ENCODE data around the gene MPND.
"Not testable (repeated sequence)": the region's sequence is repeated elsewhere in the genome, so short reads cannot be mapped to it uniquely, and the experiment has no call there.

Gene MPND

DNA sequence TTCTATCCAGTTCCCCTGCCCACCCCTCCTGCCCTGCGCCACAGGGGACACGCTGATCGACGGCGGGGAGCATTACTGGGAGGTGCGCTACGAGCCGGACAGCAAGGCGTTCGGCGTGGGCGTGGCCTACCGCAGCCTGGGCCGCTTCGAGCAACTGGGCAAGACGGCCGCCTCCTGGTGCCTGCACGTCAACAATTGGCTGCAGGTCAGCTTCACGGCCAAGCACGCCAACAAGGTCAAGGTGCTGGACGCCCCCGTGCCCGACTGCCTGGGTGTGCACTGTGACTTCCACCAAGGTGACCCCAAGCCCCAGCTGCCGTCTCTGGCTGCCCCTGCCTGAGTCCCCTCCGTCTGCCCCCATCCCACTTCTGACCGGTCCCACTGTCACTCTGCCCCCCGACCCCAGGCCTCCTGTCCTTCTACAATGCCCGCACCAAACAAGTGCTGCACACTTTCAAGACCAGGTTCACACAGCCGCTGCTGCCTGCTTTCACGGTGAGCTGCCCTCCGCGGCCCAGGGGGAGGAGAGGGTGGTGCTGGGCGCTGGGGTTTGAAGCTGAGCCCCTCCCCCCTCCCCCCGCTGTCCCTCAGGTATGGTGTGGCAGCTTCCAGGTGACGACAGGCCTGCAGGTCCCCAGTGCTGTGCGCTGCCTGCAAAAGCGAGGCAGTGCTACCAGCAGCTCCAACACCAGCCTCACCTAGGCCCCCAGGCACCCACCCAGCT is 20.3 kb upstream of the MPND start:
- no peak for DNase-seq

DNA sequence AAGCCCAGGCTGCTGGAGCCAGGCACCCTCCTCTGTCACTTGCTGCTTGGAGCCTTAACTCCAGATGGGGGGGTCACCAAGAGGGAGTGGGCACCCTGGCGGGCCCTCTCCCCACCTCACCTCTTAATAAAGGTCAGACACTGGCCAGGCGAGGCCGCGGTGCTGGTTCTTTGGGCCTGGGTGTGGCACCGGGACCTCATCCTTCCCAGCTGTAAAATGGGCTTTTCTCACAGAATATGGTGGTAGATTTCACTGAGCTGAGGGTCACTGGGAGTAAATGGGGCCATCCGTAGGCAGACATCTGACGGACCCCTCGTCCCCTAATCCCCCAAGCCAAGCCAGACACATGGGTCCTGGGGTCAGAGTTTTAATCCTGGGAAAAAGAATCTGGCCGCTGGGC is 19.7 kb upstream of the MPND start:
- DNase-seq = no peak

DNA sequence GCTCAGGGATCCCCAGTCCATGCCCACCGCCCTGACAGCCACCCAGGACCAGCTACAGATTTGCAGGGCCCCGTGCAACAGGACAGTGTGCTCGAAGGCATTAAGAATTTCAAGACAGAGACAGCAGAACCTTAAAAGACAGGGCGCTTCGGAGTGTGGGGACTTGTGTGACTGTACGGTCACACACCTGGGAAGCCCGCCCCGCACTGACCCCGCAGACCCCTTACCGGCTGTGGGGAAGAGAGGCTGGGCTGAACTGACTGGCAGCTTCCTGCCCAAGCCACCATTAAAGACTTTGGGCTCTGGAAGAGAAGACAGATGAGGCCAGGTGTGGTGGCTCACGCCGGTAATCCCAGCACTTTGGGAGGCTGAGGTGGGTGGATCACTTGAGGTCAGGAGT is 19.1 kb upstream of the MPND start:
- DNase-seq = no peak

DNA sequence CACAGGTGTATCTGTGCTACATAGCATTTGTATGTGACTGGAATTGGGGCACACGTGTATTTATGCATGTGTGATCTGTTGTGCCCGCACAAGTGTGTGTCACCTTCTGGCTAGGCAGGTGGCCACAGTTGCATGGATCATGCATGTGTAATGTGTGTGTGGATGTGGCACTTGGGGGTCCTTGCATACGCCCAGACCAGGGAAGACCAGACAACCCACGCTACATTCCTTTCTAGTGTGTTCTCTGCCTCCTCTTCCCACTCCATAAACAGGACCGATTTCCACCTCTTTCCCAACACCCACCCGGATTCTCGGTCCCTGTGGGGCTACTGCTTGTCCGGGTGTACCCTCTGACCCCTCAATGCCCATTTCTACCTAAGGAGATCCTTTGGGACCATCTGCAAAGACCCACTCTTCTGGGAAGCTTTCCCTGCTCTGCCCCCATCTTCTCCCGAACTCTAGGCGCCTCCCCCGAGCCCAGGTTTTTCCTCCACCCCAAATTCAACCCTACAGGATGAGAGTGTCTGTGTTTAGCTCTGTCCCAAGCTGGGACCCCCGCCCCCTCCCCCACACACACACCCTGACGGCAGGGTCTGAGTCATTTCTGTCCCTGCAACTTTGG is 17.0 kb upstream of the MPND start:
- DNase-seq = no peak

DNA sequence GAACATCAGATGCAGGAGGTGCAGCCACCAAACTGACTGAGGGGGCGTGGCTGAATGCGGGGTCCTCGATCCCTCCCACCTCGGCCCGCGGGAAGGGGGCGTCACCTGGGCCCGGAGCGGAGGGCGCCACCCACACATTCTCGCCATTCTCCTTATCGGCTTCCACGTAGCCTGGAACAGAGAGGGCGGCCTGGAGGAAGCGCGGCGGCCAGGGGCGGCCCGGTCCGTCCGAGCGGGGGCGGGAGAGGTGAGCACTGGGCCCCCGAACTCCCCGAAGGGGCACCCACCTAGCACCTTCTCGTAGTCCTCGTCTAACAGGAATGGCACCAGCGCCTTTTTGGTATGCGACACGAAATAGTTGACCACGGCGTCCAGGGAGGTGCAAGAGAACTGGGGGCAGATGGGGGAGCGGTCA is 16.5 kb upstream of the MPND start:
- DNase-seq = peak; percentile 43

DNA sequence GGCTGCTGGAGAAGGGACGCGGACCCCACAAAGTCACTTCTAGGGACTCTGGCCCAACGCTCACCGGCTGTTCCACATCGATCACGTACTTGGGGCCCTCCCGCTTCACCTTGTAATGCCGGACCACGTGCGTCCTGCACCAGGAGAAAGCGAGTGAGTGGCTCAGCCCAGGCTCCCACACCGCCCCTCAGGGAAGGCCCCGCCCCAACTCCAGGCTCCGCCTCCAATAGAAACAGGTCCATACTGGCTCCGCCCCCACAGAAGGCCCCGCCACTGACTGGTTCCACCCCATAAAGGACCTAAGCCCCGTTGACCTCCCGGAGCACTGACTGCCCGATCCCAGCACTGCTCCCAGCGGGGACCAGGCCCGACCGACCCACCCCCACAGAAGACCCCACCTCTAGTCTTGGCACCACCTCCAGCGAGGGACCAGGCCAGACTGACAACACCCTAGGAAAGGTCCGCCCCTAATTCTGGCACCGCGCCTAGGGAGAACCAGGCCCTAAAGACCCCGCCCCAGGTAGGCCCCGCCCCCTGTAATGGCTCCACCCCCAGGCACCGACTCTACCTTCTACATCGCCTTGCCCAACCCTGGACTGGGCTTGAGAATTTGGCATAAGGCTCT is 16.0 kb upstream of the MPND start:
- peak; percentile 92 for DNase-seq

DNA sequence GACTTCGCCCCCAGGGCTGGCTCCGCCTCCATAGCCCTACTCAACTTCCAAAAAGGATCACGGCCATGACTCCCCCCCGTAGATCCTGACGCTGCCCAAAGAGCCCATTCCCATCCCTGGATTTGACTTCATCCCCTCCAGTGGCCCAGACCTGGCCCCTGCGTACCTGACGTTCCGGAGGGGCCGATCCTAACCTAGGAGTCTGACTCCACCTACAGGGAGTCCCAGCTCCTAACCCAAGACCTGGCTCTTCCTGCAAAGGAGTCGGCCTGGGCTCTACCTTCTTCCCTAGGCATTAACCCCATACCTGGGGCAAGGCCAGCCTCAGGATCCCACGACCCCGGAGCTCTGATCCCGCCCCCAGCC is 15.5 kb upstream of the MPND start:
- no peak for DNase-seq

DNA sequence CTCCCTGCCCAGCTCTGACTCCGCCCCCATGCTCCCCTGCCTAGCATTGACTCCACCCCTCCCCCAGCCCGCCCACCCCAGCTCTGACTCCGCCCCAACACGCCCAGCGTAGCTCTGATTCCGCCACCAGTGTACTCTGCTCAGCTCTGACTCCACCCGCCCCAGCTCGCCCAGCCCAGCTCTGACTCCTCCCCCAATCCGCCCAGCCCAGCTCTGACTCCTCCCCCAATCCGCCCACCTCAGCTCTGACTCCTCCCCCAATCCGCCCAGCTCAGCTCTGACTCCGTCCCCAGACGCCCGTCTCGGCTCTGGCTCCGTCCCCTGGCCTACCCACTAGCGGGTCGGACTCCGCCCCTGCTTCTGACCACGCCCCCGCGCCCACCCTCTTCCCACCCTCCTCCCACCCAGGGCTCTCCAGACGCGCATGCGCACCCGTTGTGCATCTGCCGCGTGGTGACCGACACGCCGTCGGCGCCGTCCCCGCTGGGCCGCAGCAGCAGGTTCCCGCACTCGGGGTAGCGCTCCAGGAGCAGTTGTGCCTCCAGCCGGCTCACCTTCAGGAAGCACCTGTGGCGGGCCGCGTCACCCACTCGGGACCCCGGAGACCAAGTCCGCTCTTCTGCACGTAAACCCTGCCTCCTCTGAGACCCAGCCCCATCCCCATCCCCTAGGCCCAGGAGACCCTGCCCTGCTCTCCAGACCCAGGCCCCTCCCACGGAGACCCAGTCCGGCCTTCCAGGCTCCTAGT is 14.9 kb upstream of the MPND start:
- DNase-seq = peak; percentile 92

DNA sequence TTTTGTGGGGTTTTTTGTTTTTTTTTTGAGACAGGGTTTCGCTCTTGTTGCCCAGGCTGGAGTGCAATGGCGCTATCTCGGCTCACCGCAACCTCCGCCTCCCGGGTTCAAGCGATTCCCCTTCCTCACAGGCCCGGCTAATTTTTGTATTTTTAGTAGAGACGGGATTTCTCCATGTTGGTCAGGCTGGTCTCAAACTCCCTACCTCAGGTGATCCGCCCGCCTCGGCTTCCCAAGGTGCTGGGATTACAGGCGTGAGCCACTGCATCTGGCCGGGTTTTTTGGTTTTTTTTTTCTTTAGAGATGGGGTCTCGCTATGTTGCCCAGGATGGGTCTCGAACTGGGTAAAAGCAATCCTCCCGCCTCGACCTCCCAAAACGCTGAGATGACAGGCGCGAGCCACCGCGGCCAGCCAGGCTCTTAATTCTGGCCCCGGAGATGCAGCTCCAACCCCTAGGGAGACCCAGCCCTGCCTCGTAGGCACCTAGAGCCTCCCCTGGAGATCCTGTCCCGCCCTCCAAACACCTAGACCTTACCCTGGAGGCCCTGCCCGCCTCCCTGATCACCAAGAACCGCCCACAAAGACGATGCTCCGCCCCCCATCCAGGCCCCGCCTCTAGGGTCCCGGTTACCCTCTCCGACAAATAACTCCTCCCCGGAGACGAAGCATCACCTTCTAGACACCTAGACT is 14.2 kb upstream of the MPND start:
- DNase-seq = peak; percentile 24

DNA sequence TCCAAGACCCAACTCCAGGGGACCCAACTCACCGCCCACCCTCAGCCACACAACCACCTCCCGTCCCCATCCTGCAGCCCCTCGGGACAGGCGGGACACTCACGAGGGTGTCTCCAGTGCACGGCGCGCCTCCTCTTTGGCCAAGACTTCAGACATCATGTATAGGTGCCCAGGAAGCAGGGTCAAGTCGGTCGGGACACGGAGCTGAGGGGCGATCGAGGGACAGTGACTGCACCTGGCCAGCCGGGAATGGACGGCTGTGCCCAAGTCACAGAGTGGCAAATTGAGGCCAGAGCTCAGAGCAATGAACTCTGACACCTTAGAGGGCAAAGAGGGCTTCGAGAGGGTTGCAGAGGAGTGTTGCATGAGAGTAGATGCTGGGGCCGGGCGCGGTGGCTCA is 13.5 kb upstream of the MPND start:
- no peak for DNase-seq

DNA sequence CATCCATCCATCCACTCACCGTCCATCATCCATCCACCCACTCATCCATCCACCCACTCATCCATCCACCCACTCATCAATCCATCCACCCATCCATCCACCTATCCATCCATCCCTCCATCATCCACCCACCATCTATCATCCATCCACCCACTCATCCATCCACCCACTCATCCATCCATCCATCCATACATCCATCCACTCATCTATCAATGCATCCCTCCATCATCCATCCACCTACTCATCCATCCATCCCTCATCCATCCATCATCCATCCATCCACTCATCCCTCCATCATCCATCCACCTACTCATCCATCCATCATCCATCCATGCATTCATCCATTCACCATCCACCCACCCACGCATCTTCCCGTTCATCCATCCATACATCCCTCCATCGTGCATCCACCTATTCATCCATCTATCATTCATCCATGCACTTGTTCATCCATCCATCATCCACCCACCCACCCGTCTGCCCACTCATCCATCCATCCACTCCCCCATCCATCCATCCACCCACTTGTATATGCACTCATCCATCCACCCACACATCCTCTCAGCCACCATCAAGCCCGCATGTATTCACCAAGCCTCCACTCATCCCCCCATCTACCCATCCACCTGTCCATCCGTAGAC is 8.3 kb upstream of the MPND start:
- DNase-seq = no peak

DNA sequence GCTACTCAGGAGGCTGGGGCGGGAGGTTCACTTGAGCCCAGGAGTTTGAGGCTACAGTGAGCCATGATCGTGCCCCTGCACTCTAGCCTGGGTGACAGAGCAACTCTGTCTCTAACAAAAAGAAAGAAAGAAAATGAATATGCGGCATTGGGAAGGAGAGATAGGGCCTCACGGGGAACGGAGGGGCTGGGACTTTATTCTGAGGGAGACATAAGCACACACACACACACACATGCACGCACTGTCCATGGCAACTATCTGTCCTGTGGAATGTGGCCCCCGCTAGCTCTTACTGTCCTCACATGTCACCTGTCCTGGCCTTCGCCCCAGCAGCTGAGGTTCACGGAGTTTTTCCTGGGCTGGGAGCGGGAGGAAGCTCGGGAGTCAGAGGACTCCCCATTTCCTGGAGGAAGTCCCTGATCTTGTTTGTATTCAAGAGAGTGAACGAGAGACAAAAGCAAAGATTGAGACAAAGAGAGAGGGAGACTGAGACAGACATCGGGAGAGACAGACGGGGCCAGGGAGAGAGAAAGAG is 5.4 kb upstream of the MPND start:
- DNase-seq = peak; percentile 54

DNA sequence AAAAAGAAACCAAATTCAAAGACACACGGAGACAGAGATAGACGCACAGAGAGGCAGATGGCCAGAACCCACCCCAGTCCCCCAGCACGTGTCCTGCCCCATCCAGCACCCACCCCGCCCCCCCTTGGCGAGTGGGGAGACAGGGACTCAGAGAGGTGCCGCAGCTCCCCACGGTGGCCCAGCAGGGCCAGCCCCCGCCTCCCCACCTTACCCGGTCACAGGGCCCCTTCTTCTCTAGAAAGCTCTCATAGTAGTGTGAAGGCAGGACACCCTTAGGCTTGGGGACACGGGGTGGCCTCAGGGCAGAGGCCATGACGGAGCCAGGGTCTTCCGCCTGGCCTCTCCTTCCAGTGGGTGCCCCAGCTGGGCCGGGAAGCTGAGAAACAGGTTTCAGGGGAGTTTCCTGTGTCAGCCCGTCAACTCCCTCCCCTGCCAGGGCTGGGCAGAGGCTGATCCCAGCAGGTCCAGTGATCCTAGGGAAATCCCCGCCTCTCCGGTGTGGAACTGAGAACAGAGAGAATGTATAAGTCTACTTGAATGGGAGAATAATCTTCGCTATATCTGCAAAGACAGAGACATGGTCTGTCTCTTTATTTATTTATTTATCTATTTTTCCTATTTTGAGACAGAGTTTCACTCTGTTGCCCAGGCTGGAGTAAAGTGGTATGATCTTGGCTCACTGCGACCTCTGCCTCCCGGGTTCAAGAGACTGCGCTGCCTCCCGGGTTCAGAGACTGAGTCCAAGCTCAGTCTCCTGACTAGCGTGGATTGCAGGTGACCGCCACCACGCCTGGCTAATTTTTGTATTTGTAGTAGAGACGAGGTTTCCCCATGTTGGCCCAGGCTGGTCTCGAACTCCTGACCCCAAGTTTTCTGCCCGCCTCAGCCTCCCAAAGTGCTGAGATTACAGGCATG is 4.7 kb upstream of the MPND start, which contains the start of gene STAP2:
Gene STAP2 (minus strand): TSS at position 387 of the 915 bp plus-strand sequence. CDS start 74 bp downstream, at position 313.
- DNase-seq = no peak

DNA sequence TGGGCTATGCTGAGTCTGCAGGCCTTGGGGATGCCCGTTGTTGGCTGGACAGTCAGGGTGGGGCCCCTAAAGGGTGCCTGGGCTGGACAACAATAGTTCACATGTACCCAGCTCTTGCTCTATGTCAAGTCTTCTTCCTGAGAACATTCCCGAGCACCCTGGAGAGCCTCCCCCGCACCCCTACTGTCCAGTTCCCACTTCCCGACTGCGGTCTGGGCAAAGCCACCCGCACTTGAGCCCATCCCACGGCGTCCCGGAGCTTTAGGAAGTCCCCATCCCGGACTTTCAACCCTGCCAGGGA is 1.1 kb upstream of the MPND start:
- no peak for DNase-seq

DNA sequence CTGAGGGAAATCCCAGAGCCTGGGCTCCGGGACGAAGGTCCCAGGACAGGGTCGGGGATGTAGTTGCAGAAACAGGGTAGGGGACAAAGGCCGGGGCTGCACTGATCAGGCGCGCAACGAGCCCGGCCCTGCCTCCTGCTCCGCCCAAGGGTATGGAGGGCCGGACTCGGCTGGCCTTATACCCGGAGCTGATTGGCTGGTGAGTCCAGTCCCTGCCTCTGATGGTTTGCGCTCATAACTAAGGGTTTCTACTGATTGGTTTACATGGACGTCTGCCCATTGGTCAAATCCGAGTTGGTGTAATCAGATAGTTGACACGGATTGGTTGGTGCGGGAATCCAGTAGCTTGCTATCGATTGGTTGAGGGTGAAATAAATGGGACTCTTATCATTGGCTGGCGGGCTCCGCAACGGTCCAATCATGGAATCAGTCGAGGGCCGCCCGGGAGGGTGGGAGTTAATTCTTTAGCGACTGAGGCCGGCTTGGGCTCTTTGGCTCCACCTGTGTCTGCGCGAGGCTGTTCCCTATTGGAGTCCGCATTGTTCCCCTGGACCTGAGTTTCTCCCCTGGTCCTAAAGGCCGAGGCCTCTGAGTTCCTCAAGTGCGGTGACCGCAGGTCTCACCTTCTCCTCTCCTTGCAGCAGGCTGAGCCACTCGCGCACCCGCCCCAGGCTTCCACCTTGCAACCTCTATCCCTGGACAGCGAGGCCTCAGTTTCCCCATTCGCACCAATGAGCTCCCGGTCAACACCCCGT is 570 bp upstream of the MPND start:
- DNase-seq = peak; percentile 100

DNA sequence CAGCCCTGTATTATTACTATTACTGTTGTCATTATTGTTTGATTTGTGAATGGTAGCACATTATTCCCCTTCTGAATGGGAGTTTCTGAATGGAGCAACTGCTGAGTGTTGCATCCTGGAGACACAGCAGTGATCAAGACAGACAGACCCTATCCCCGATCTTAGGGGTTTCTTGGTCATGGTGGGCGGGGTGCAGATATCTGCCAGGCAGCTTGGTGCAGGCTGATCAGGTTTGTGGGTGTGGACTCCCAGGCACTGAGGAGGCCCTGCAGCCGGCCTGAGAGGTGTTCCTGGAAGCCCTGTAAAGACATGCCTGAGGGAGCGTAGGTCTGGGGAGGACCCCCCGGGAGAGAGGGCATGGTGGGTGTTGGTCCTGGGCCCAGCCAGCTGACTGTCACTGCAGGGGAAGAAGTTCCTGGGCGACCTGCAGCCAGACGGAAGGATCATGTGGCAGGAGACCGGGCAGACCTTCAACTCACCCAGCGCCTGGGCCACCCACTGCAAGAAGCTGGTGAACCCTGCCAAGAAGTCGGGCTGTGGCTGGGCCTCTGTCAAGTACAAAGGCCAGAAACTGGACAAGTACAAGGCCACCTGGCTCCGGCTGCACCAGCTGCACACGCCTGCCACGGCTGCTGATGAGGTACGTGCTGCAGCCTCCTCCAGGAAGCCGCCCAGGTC is 2.1 kb downstream of the MPND start:
- DNase-seq = peak; percentile 66

DNA sequence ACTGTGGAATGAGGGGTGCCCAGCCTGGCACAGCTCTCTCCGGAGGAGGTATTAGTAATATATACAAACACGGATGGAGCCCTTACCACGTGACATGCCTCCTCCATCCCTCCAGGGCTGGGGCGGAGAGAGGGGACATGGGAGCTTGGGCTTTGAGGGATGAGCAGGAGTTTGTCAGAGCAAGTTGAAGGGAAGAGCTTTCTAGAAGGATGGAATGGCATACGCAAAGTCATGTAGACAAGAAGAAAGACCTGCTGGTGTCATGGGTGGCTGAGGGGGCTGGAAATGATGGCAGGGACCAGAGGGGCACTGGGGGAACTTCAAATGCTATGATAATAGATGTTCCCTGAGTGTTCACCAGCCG is 2.6 kb downstream of the MPND start:
- no peak for DNase-seq

DNA sequence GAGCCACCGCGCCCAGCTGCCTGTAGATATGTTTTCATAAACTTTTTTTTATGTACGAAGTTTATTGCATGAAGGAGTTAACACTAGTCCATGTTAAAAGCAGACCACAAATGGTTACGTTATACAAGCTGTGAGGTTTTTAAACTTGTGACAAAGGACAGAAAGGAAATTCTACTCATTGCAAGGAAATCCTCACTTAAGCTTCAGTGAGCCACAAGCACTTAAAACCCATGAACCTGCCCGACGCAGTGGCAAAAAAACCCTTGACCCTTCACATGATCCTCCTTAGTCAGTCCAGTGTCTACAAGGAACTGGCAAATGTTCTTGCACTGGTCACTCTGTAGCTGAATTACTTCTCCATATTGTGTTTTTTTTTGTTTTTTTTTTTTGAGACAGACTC is 4.2 kb downstream of the MPND start:
- DNase-seq = no peak

DNA sequence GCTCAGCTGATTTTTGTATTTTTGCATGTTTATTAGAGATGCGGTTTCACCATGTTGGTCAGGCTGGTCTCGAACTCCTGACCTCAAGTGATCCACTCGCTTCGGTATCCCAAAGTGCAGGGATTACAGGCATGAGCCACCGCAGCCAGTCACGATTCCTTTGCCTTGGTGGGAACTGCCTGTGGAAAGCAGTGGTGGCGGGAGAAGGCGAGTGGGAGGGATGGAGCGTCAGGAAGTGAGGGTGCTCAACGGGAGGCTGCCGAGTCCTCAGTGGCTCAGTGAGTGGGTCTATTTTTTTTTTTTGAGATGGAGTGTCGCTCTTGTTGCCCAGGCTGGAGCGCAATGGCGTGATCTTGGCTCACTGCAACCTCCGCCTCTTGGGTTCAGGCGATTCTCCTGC is 5.9 kb downstream of the MPND start:
- DNase-seq = not testable (repeated sequence)

DNA sequence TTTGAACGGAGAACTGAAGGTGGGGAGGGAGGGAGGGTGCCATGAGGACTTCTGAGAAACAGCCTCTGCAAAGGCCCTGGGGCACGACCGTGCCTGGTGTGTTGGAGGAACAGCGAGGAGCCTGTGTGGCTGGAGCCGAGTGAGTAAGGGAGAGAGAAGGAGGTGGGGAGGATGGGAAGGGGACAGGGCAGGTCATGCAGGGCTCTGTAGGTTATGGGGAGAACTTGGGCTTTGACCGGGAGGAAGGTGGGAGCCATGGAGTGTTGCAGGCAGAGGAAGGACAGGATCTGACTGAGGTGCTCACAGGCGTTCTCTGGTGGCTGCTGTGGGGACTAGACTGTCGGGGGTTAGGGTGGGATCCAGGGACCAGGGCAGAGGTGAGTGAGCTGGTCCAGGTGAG is 6.7 kb downstream of the MPND start:
- no peak for DNase-seq

Measured in hematopoietic multipotent progenitor cell treated with erythropoietin and hydrocortisone succinate and interleukin-3 and kit ligand, for 8 days (in vitro differentiated cells).